ENCODE data around the gene NCF1. TPM values are rescaled to one million over a fixed set of nuclear protein-coding genes. Genes with fewer than 3 reads are reported as not detected.
"Not testable (repeated sequence)": the region's sequence is repeated elsewhere in the genome, so short reads cannot be mapped to it uniquely, and the experiment has no call there.

NCF1 gene
- total RNA-seq, 1 experiment from 2014 or later: not detected

DNA sequence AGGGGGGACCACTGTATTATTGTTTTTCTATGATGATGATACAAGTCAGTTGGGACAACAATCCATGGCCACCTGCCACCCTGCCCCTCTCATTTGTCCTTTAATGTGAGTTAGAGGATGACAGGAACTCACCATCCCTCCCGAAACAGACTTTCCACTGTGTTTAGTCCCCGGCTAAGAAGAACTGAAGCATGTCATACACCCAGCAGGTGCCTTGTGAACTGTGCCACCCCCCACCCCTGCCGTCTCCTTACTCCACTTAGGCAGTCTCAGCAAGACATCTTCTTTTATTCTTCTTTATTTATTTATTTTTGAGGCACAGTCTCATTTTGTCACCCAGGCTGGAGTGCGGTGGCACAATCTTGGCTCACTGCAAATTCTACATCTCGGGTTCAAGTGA lies 47.4 kb downstream of the NCF1 start:
- H3K4me3 Mint-ChIP-seq (ENCODE audit: unreplicated experiment); POLR2A ChIA-PET; H3K27me3 Mint-ChIP-seq (ENCODE audit: insufficient read depth, unreplicated experiment); intact Hi-C loops (cut with micrococcal nuclease); H3K36me3 Mint-ChIP-seq (ENCODE audit: insufficient read depth, unreplicated experiment); BruUV-seq (replicated peaks); CTCF ChIA-PET; H3K27ac Mint-ChIP-seq (ENCODE audit: low read depth, unreplicated experiment); H3K4me1 Mint-ChIP-seq (ENCODE audit: insufficient read depth, unreplicated experiment); H3K9me3 Mint-ChIP-seq (ENCODE audit: unreplicated experiment); DNase-seq (ENCODE audit: unreplicated experiment): not testable (repeated sequence)

DNA sequence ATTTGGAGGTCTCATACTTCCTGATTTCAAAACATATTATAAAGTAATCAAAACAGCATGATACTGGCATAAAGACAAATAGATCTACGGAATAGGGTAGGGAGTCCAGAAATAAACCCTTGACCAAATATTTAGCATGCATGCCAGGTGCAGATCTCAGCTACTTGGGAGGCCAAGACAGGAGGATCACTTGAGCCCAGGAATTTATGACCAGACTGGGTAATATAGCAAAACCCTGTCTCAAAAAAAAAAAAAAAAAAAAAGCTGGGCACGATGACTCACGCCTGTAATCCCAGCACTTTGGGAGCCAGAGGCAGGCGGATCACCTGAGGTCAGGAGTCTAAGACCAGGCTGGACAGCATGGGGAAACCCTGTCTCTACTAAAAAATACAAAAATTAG lies 56.1 kb downstream of the NCF1 start:
- H3K4me3 Mint-ChIP-seq (ENCODE audit: unreplicated experiment); H3K9me3 Mint-ChIP-seq (ENCODE audit: unreplicated experiment); CTCF ChIA-PET; H3K27me3 Mint-ChIP-seq (ENCODE audit: insufficient read depth, unreplicated experiment); H3K4me1 Mint-ChIP-seq (ENCODE audit: insufficient read depth, unreplicated experiment); H3K27ac Mint-ChIP-seq (ENCODE audit: low read depth, unreplicated experiment); H3K36me3 Mint-ChIP-seq (ENCODE audit: insufficient read depth, unreplicated experiment); BruUV-seq (replicated peaks); POLR2A ChIA-PET; intact Hi-C loops (cut with micrococcal nuclease); DNase-seq (ENCODE audit: unreplicated experiment): not testable (repeated sequence)

DNA sequence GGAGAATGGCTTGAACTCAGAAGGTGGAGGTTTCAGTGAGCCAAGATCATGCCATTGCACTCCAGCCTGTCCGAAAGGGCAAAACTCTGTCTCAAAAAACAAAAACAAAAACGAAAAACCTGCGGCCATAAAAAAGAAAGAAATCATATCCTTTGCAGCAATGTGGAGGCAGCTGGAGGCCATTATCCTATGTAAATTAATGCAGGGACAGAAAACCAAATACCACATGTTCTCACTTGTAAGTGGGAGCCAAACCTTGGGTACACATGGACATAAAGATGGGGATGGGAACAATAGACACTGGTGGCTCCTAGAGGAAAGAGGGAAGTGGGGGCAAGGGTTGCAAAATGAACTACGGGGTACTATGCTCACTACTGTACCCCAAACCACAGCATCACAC lies 56.6 kb downstream of the NCF1 start:
- DNase-seq (ENCODE audit: unreplicated experiment); POLR2A ChIA-PET; H3K4me3 Mint-ChIP-seq (ENCODE audit: unreplicated experiment); H3K27ac Mint-ChIP-seq (ENCODE audit: low read depth, unreplicated experiment); H3K4me1 Mint-ChIP-seq (ENCODE audit: insufficient read depth, unreplicated experiment); H3K27me3 Mint-ChIP-seq (ENCODE audit: insufficient read depth, unreplicated experiment); H3K9me3 Mint-ChIP-seq (ENCODE audit: unreplicated experiment); CTCF ChIA-PET; intact Hi-C loops (cut with micrococcal nuclease); BruUV-seq (replicated peaks); H3K36me3 Mint-ChIP-seq (ENCODE audit: insufficient read depth, unreplicated experiment): not testable (repeated sequence)

Other genes starting within 250 kb of the NCF1 start
- gene GTF2I, start 116.3 kb upstream of the NCF1 start, total RNA-seq (2022): 130 and 152 TPM in 2 replicates
- 13.4 and 16.1 TPM in 2 replicates for gene GTF2IRD2, start 77.6 kb downstream of the NCF1 start, total RNA-seq (2022)
- 2.2 and 2.6 TPM in 2 replicates for gene CASTOR2, start 190.7 kb downstream of the NCF1 start, total RNA-seq (2022)

Data from MCF 10A (cell line).